B cell (primary cell): ENCODE measurements around the gene ALPK3. TPM values are rescaled to one million over a fixed set of nuclear protein-coding genes. Genes with fewer than 3 reads are reported as not detected.

Experiments used
- ATAC-seq: fragments of 200-7000 bp; cut with Tn5 transposase; one replicate; pipeline ENCODE4 v1.10.0; 2021; ENCODE audit warnings: low read depth, mild to moderate bottlenecking, moderate number of reproducible peaks, moderate library complexity
- CTCF ChIA-PET: fragments of 350-600 bp; sonication (Branson Sonifier 250); formaldehyde crosslinking; loops from one replicate; lab custom pipeline; 2021; ENCODE audit warnings: antibody characterized with exemption, inconsistent platforms; lab: Charles Lee
- POLR2A ChIA-PET: fragments of 350-600 bp; sonication (Branson Sonifier 250); formaldehyde crosslinking; loops from one replicate; lab custom pipeline; 2021; ENCODE audit warnings: antibody characterized with exemption; lab: Charles Lee
- DNase-seq: peaks from one replicate; pipeline ENCODE4 v3.0.0; 2013
- H2AFZ ChIP-seq: 2 replicates; pipeline ENCODE4 v1.6.1; 2012; ENCODE audit warnings: mild to moderate bottlenecking, low read depth, low read length; ENCODE audit not compliant: insufficient read depth, poor library complexity, severe bottlenecking
- H3K27ac ChIP-seq, 2 donors: 1 replicate in 1 of 2; 2 replicates in 1 of 2; pipeline ENCODE4 v1.5.1; 2012 to 2013; ENCODE audit warnings: low read length in 2 of 2, mild to moderate bottlenecking in 2 of 2, moderate library complexity in 1 of 2
- H3K27me3 ChIP-seq, 4 experiments: fragments of 200-600 bp in 1 of 4; sonication (generic) in 1 of 4; replicated peaks in 1 of 4; 1 replicate in 2 of 4; 2 replicates in 2 of 4; pipeline versions ENCODE4 v1.6.1 to v1.7.0; 2013 to 2016; ENCODE audit warnings: low read length in 3 of 4, mild to moderate bottlenecking in 2 of 4, mixed read lengths in 1 of 4, moderate library complexity in 1 of 4; ENCODE audit not compliant: insufficient read depth in 4 of 4, control insufficient read depth in 3 of 4; ENCODE audit errors: control extremely low read depth in 1 of 4
- H3K36me3 ChIP-seq, 2 experiments: replicated peaks in 1 of 2; 1 replicate in 1 of 2; 2 replicates in 1 of 2; pipeline versions ENCODE4 v1.6.1 to v1.7.1; 2013; ENCODE audit warnings: low read length in 1 of 2; ENCODE audit not compliant: insufficient read depth in 2 of 2, control insufficient read depth in 1 of 2; ENCODE audit errors: control extremely low read depth in 1 of 2, extremely low read depth in 1 of 2
- H3K4me1 ChIP-seq, 2 donors: fragments of 200-600 bp in 1 of 2; sonication (generic) in 1 of 2; 1 replicate in 1 of 2; 2 replicates in 1 of 2; pipeline versions ENCODE4 v1.5.1 to v1.6.1; 2013 to 2017; ENCODE audit warnings: low read length in 2 of 2; ENCODE audit not compliant: control insufficient read depth in 2 of 2, insufficient read depth in 2 of 2
- H3K4me2 ChIP-seq: replicated peaks from 2 replicates; pipeline ENCODE3; 2012; ENCODE audit warnings: mild to moderate bottlenecking, low read depth, low read length; ENCODE audit not compliant: poor library complexity, severe bottlenecking
- H3K4me3 ChIP-seq, 5 experiments: fragments of 200-600 bp in 1 of 5; sonication (generic) in 1 of 5; 1 replicate in 3 of 5; 2 replicates in 2 of 5; pipeline versions ENCODE4 v1.5.1 to v1.7.0; 2011 to 2016; ENCODE audit warnings: low read length in 4 of 5, mild to moderate bottlenecking in 4 of 5, low read depth in 2 of 5, control low read depth in 1 of 5, moderate library complexity in 1 of 5; ENCODE audit not compliant: insufficient read depth in 1 of 5; ENCODE audit errors: control extremely low read depth in 1 of 5, extremely low read depth in 1 of 5
- H3K79me2 ChIP-seq: fragments of 200-600 bp; sonication (generic); one replicate; pipeline ENCODE4 v1.6.0; 2016; ENCODE audit warnings: low read length; ENCODE audit not compliant: control insufficient read depth, insufficient read depth
- H3K9ac ChIP-seq: fragments of 200-600 bp; sonication (generic); 2 replicates; pipeline ENCODE4 v1.6.1; 2017; ENCODE audit warnings: mild to moderate bottlenecking, low read length, moderate library complexity
- H3K9me3 ChIP-seq, 3 donors: one replicate each; pipeline versions ENCODE4 v1.6.1 to v1.7.1; 2013; ENCODE audit warnings: low read length in 2 of 3; ENCODE audit not compliant: control insufficient read depth in 2 of 3, insufficient read depth in 1 of 3; ENCODE audit errors: control extremely low read depth in 1 of 3
- H4K20me1 ChIP-seq: 2 replicates; pipeline ENCODE4 v1.6.0; 2012; ENCODE audit warnings: mild to moderate bottlenecking, low read length; ENCODE audit not compliant: insufficient read depth, control insufficient read depth, poor library complexity, severe bottlenecking
- H3K27ac Mint-ChIP-seq: one replicate; pipeline ENCODE4 v1.8.0; 2021; ENCODE audit warnings: mixed read lengths
- H3K27me3 Mint-ChIP-seq: one replicate; pipeline ENCODE4 v1.8.0; 2021; ENCODE audit warnings: mixed read lengths
- H3K4me1 Mint-ChIP-seq: one replicate; pipeline ENCODE4 v1.8.0; 2021; ENCODE audit warnings: mixed read lengths
- H3K4me3 Mint-ChIP-seq: one replicate; pipeline ENCODE4 v1.8.0; 2021; ENCODE audit warnings: mixed read lengths
- H3K9me3 Mint-ChIP-seq: one replicate; pipeline ENCODE4 v1.8.0; 2022; ENCODE audit warnings: mixed read lengths; ENCODE audit not compliant: insufficient read depth
- CTCF ChIP-seq: fragments of 200-600 bp; IDR thresholded peaks from one replicate; pipeline ENCODE4 v1.8.0; 2022; ENCODE audit warnings: antibody characterized with exemption, mild to moderate bottlenecking
- EZH2 ChIP-seq: IDR thresholded peaks from 2 replicates; pipeline ENCODE4 v1.6.1; 2012; ENCODE audit warnings: borderline replicate concordance, low read depth, mild to moderate bottlenecking, moderate library complexity, low read length; ENCODE audit not compliant: insufficient read depth, poor library complexity, severe bottlenecking
- WGBS: methylation state at CpG from one replicate; pipeline ENCODE4 v1.1.5; 2013; ENCODE audit warnings: missing lambda C conversion rate; ENCODE audit not compliant: insufficient coverage; 5-methylcytosine and 5-hydroxymethylcytosine counted together
- intact Hi-C: fragments of 100-400 bp; cut with micrococcal nuclease; formaldehyde crosslinking; loops from one replicate; pipeline ENCODE4 v1.10.0; 2022
- polyA plus RNA-seq: library from polyadenylated mRNA; depleted of rRNA; stranded (reverse); fragments of >200 nt; gene quantifications from 2 replicates; pipeline ENCODE4 v1.2.3, GENCODE V29; 2012
- total RNA-seq, 2 donors: library from RNA; stranded (reverse); fragments of 120-200 nt in 1 of 2; gene quantifications; 1 replicate in 1 of 2; 2 replicates in 1 of 2; pipeline versions ENCODE4 v1.2.3 to v1.2.4, GENCODE V29; 2013 to 2022

ALPK3 gene
- total and polyA plus RNA-seq, 2 donors (not counting 1 experiment from before 2014, with no cell fraction given): 0.07 to 0.15 TPM

DNA sequence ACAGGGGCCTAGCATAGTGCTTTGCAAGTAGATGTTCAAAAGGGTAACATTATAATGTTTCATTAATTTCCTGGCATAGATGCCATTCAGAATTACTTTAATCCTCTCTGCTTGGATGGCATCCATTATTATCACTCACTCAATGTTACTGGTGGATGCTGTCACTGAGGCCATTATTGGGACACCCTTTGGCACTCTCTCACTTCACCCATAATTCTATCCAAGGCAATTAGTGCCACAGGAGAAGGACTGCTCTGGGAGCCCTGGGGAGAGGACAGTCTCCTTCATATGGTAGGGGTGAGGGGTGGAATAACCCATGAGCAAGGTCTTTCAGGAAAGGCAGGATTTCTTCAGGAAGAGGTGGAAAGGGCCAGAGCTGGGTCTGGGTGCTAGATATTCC is 38.6 kb downstream of the ALPK3 start:
- Histone ChIP-seq H3K9ac (no peak overlapping the region), H3K9me3 (no peaks in the 10 kb centered on the region), H3K4me1 (no peaks in the 10 kb centered on the region), H3K4me3 (no peak overlapping the region), H3K4me2 (no peak overlapping the region), H3K27ac (no peak overlapping the region), H3K79me2 (no peaks in the 10 kb centered on the region), H3K27me3 (no peaks in the 10 kb centered on the region), H3K36me3 (no peaks in the 10 kb centered on the region), H2AFZ (no peak overlapping the region), H4K20me1 (no peaks in the 10 kb centered on the region)
- DNase-seq (no peak), ATAC-seq (no peak)
- Mint-ChIP-seq H3K27me3 (no peaks in the 10 kb centered on the region), H3K4me3 (no peak overlapping the region), H3K4me1 (no peaks in the 10 kb centered on the region), H3K27ac (no peak overlapping the region), H3K9me3 (no peaks in the 10 kb centered on the region)
- intact Hi-C loops: no loop called here
- POLR2A ChIA-PET: no interaction called here
- CTCF ChIA-PET: no interaction called here
- TF ChIP-seq EZH2: no peak
- TF ChIP-seq CTCF: no peak

- Histone ChIP-seq H3K4me1 (no peaks in the 10 kb centered on the region), H3K4me2 (no peak overlapping the region), H3K27me3 (no peaks in the 10 kb centered on the region), H3K36me3 (no peaks in the 10 kb centered on the region), H3K79me2 (no peaks in the 10 kb centered on the region), H3K27ac (no peak overlapping the region), H3K9me3 (no peaks in the 10 kb centered on the region), H4K20me1 (no peaks in the 10 kb centered on the region), H2AFZ (no peak overlapping the region), H3K9ac (no peak overlapping the region), H3K4me3 (no peak overlapping the region)
- TF ChIP-seq EZH2 (no peak), CTCF (no peak)
- Mint-ChIP-seq H3K27me3 (no peaks in the 10 kb centered on the region), H3K4me3 (no peak overlapping the region), H3K4me1 (no peaks in the 10 kb centered on the region), H3K27ac (no peak overlapping the region), H3K9me3 (no peaks in the 10 kb centered on the region)
- ChIA-PET POLR2A (no interaction called here), CTCF (no interaction called here)
- DNase-seq: no peak
- WGBS: 90% methylated on average over 12 of the region's 16 CpGs
- no peak for ATAC-seq
- intact Hi-C loops: no loop called here
Observed at GRCh38 chr15:84856731-84857417, 39.7 kb downstream of the ALPK3 start.
